Ovary (tissue), 9 donors: ENCODE data around the gene AQP3. TPM values are rescaled to one million over a fixed set of nuclear protein-coding genes. Genes with fewer than 3 reads are reported as not detected.
"Not testable (repeated sequence)": the region's sequence is repeated elsewhere in the genome, so short reads cannot be mapped to it uniquely, and the experiment has no call there.

Experiments
- DNase-seq, 5 donors: peaks; one replicate each; pipeline ENCODE4 v3.0.0-alpha.2; 2019 to 2020
- H3K27ac ChIP-seq, 2 donors: fragments of 200-600 bp; one replicate each; pipeline versions ENCODE4 v1.5.1 to v1.8.0; 2019 to 2022
- H3K27me3 ChIP-seq: fragments of 200-600 bp; one replicate; pipeline ENCODE4 v1.8.0; 2022
- H3K36me3 ChIP-seq: fragments of 200-600 bp; sonication (generic); one replicate; pipeline ENCODE4 v1.5.1; 2019
- H3K4me1 ChIP-seq: one replicate; pipeline ENCODE4 v1.8.1; 2013; ENCODE audit warnings: mild to moderate bottlenecking, moderate library complexity; ENCODE audit not compliant: insufficient read depth
- H3K4me3 ChIP-seq: fragments of 200-600 bp; sonication (generic); one replicate; pipeline ENCODE4 v1.5.1; 2017
- H3K9me3 ChIP-seq, 2 donors: fragments of 200-600 bp in 1 of 2; sonication (generic) in 1 of 2; one replicate each; pipeline versions ENCODE4 v1.5.1 to v1.8.1; 2013 to 2019; ENCODE audit warnings: mild to moderate bottlenecking in 1 of 2, moderate library complexity in 1 of 2
- EP300 ChIP-seq: sonication (generic); formaldehyde crosslinking; IDR thresholded peaks from one replicate; pipeline ENCODE4 v1.6.1; 2017; ENCODE audit warnings: antibody characterized with exemption
- POLR2A ChIP-seq: fragments of 450-650 bp; IDR thresholded peaks from one replicate; pipeline ENCODE4 v1.6.1; 2017; ENCODE audit warnings: antibody characterized with exemption, mild to moderate bottlenecking, moderate library complexity
- WGBS, 3 donors: extraction: QIAGEN DNeasy Blood & Tissue Kit in 1 of 3; methylation state at CpG; one replicate each; pipeline versions ENCODE4 v1.1.5 to v1.1.7; 2013 to 2017; 5-methylcytosine and 5-hydroxymethylcytosine counted together
- intact Hi-C, 4 donors: fragments of 100-400 bp; cut with DNase I; formaldehyde crosslinking; loops; one replicate each; pipeline versions ENCODE4 v1.11.0 to v1.15.1; 2022 to 2023
- polyA plus RNA-seq, 2 donors: library from polyadenylated mRNA; stranded (reverse); fragments of 200-250 nt in 1 of 2; fragments of 350-450 nt in 1 of 2; fragmentation: Illumina TruSeq in 1 of 2; extraction: RNeasy Lipid Tissue Mini Kit (QIAGEN cat#74804) in 1 of 2; gene quantifications; one replicate each; pipeline ENCODE4 v1.2.3, GENCODE V29; 2013 to 2014
- total RNA-seq, 7 donors: library from RNA; depleted of rRNA in 2 of 7; stranded (reverse); fragments of >200 nt in 2 of 7; fragmentation: NEBNext Ultra II Directional in 3 of 7; extraction: Animal tissue kit (Norgen Biotek cat#: 25700) in 3 of 7; gene quantifications; one replicate each; pipeline versions ENCODE4 v1.1.0 to v1.2.4, GENCODE V29; 2016 to 2023
- TF ChIP-seq, protein P1 (sequence below), 3 donors: fragments of 450-650 bp in 2 of 3; fragments of 200-600 bp in 1 of 3; IDR thresholded peaks; one replicate each; pipeline versions ENCODE4 v1.5.1 to v1.8.0; 2016 to 2022; ENCODE audit warnings: antibody characterized with exemption in 3 of 3, mild to moderate bottlenecking in 1 of 3
- donor health status: DM: no; HTN: no; CAD: no; lungs with moderate emphysema.
- donor health status: DM: no; HTN: no; CAD: no.
- donor health status: Bipolar disorder and iron deficiency.
- donor health status: DM: yes; HTN: yes; CAD: no.
- donor health status: DM: no; HTN: no; CAD: no.
- donor health status: DM: yes; HTN: yes; CAD: no.

The AQP3 gene
- total and polyA plus RNA-seq, 9 donors: 5.6 to 47.2 (median 8.7) TPM

DNA sequence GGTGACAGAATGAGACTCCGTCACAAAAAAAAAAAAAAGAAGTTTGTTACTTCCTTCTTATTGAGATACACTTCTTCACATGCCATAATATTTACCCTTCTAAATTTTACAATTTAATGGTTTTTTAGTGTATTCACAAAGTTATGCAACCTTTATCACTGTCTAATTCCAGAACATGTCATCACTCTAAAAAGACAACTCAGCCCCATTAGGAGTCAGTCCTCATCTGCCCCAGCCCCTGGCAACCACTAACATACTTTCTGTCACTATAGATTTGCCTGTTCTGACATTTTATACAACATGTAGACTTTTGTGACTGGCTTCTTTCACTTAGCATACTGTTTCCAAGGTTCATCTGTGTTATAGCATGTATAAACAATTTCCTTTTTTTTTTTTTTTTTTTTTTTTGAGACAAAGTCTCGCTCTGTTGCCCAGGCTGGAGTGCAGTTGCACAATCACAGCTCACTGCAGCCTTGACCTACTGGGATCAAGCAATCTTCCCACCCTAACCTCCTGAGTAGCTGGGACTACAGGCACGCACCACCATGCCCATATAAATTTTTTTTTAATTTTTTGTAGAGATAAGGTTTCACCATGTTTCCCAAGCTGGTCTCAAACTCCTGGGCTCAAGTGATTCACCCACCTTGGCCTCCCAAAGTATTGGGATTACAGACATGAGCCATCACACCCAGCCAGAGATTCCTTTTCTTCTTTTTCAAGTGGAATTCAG is 18.0 kb downstream of the AQP3 start:
- DNase-seq: no peak
- Histone ChIP-seq H3K36me3 (no peaks in the 10 kb centered on the region), H3K9me3 (no peaks in the 10 kb centered on the region), H3K4me1 (no peaks in the 10 kb centered on the region), H3K27me3 (no peaks in the 10 kb centered on the region), H3K4me3 (no peak overlapping the region), H3K27ac (no peak overlapping the region)
- 79 to 90% (median 81%) methylated on average over 3 of the region's 3 CpGs for WGBS, 3 donors
- TF ChIP-seq EP300: no peak
- TF ChIP-seq, protein P1, sequence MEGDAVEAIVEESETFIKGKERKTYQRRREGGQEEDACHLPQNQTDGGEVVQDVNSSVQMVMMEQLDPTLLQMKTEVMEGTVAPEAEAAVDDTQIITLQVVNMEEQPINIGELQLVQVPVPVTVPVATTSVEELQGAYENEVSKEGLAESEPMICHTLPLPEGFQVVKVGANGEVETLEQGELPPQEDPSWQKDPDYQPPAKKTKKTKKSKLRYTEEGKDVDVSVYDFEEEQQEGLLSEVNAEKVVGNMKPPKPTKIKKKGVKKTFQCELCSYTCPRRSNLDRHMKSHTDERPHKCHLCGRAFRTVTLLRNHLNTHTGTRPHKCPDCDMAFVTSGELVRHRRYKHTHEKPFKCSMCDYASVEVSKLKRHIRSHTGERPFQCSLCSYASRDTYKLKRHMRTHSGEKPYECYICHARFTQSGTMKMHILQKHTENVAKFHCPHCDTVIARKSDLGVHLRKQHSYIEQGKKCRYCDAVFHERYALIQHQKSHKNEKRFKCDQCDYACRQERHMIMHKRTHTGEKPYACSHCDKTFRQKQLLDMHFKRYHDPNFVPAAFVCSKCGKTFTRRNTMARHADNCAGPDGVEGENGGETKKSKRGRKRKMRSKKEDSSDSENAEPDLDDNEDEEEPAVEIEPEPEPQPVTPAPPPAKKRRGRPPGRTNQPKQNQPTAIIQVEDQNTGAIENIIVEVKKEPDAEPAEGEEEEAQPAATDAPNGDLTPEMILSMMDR (IDR thresholded peaks at IDR 0.05): no peak
- no peak for TF ChIP-seq POLR2A
- intact Hi-C loops: no loop called here

- Histone ChIP-seq H3K4me3 (no peak overlapping the region), H3K27me3 (no peaks in the 10 kb centered on the region), H3K4me1 (no peaks in the 10 kb centered on the region), H3K27ac (no peak overlapping the region), H3K36me3 (no peaks in the 10 kb centered on the region), H3K9me3 (no peaks in the 10 kb centered on the region)
- 88 to 91% (median 91%) methylated on average over 7 of the region's 7 CpGs for WGBS, 3 donors
- intact Hi-C loops: no loop called here
- DNase-seq: no peak
- TF ChIP-seq POLR2A: no peak
- TF ChIP-seq, protein P1 (IDR thresholded peaks at IDR 0.05): no peak
- TF ChIP-seq EP300: no peak
Observed at GRCh38 chr9:33426843-33427293, 20.5 kb downstream of the AQP3 start.

DNA sequence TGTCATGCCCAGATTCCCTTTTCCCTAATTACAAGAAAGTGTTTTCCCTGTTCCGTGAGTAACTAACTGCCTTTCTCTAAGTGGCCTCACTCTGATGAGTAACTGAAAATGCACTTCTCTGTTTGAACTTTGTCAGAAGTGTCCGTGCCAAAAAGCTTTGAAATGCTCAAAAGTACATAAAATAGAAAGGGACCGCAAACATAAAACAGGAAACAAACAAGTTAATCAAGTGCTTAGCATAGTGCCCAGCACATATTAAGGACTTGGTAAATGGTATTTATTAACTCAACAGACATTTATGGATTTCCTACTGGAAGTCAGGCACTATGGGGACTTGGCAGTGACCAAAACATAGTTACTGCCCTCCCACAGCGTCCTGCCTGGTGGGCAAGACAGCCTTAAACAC is 22.3 kb downstream of the AQP3 start:
- intact Hi-C loops: no loop called here
- H3K4me1 ChIP-seq: peaks cover under 1% of the 10 kb centered on the region
- DNase-seq: no peak
- TF ChIP-seq POLR2A (no peak), EP300 (no peak)
- TF ChIP-seq, protein P1 (IDR thresholded peaks at IDR 0.05): no peak
- no peaks in the 10 kb centered on the region for H3K27me3 ChIP-seq
- no peaks in the 10 kb centered on the region for H3K36me3 ChIP-seq
- no peak overlapping the region for H3K27ac ChIP-seq
- H3K4me3 ChIP-seq: no peak overlapping the region
- WGBS, 3 donors: 65 to 92% (median 83%) methylated on average over 4 of the region's 4 CpGs
- H3K9me3 ChIP-seq: no peaks in the 10 kb centered on the region

- H3K4me3 ChIP-seq, H3K27me3 ChIP-seq, intact Hi-C loops, H3K4me1 ChIP-seq, H3K9me3 ChIP-seq, H3K27ac ChIP-seq, H3K36me3 ChIP-seq, DNase-seq: not testable (repeated sequence)
- WGBS, 3 donors: 92 to 96% (median 95%) methylated on average over 6 of the region's 6 CpGs
Observed at GRCh38 chr9:33424492-33424891, 22.9 kb downstream of the AQP3 start.

GRCh38 chr9:33424043-33424442 is 23.4 kb downstream of the AQP3 start:
- WGBS, 3 donors: 78 to 83% (median 81%) methylated on average over 7 of the region's 7 CpGs
- H3K27me3 ChIP-seq, H3K4me3 ChIP-seq, H3K4me1 ChIP-seq, intact Hi-C loops, H3K36me3 ChIP-seq, H3K27ac ChIP-seq, DNase-seq, H3K9me3 ChIP-seq: not testable (repeated sequence)
